Measurements from ENCODE around the gene CCDC85C. TPM values are rescaled to one million over a fixed set of nuclear protein-coding genes. Genes with fewer than 3 reads are reported as not detected.

The CCDC85C gene
- total RNA-seq, 1 donor from 2014 or later = 1.9 TPM

DNA sequence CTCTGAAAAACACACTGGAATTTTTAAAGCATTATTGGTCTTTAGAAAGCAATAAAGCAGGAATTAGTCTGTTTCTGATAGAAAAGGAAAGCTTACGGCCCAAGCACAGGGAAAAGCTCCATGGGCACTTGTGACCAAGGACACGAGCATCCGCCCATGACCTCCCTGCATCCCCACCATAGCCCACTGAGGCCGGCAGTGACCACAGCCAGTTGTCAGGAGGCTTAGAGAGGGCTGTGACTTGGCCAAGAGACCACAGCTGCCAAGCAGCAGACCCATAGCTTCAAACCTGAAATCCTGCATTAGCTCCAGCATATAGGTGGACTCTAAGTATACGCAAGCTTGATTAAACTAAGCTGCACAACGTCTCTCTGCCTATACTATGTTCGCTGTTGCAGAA is 132.3 kb downstream of the CCDC85C start:
- ChIA-PET CTCF (no interaction called here), POLR2A (interaction anchor here (0.6 to 1.0 kb wide), 2 partner anchors 9 to 802 kb away, joined by 3 to 5 read pairs; partner anchors contain the start of genes CCNK and SETD3)
- no peaks in the 10 kb centered on the region for H3K9me3 Mint-ChIP-seq
- no peaks in the 10 kb centered on the region for H3K27me3 Mint-ChIP-seq
- peaks cover 4% of the 10 kb centered on the region for H3K4me1 Mint-ChIP-seq
- ATAC-seq (ENCODE audit: low read depth) (no peak), DNase-seq (no peak)
- H3K4me3 Mint-ChIP-seq = no peak overlapping the region
- intact Hi-C loops (cut with micrococcal nuclease) = no loop called here
- no peaks in the 10 kb centered on the region for H3K36me3 Mint-ChIP-seq (ENCODE audit: low read depth)
- no peak for TF ChIP-seq CTCF (IDR thresholded peaks at IDR 0.05)
- H3K27ac Mint-ChIP-seq = no peak overlapping the region

DNA sequence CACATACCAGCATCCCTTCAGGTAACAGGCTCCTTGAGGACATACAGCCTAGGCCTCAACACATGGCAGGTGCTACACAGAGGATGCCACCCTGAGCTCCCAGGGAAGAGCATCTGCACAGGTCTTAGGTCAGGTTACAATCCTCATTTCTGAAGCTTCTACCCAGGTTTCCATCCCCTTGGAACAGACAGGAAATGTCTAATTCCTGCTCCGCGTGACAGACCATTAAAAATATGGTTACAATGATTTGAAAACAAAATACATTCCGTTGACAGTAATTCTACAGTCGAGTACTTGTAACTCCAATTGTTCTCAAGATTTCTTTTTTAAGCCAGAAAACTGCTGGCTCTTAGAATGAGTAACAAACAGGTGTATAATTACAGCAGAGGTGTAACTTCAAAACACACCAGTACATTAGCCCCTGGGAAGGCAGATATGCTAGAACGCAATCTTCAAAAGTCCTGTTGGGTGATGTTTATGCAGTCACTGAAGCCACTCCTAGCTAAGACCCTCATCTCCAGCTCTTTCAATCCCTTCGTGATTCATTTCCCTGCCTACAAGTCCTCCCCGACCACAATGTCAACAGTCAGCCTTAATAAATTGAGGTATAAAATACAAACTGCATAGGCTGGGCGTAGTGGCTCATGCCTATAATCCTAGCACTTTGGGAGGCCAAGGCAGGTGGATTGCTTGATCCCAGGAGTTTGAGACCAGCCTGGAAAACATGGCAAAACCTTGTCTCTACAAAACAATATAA is 135.0 kb downstream of the CCDC85C start:
- Mint-ChIP-seq H3K9me3 (no peaks in the 10 kb centered on the region), H3K4me1 (peaks cover 4% of the 10 kb centered on the region), H3K36me3 (ENCODE audit: low read depth) (peaks cover 16% of the 10 kb centered on the region), H3K4me3 (no peak overlapping the region), H3K27me3 (no peaks in the 10 kb centered on the region), H3K27ac (no peak overlapping the region)
- intact Hi-C loops (cut with micrococcal nuclease) = no loop called here
- DNase-seq = no peak
- ATAC-seq (ENCODE audit: low read depth) = no peak
- CTCF ChIA-PET = no interaction called here
- POLR2A ChIA-PET = no interaction called here
- no peak for TF ChIP-seq CTCF (IDR thresholded peaks at IDR 0.05)

GRCh38 chr14:99468081-99468480 is 135.9 kb downstream of the CCDC85C start:
- no peaks in the 10 kb centered on the region for H3K27me3 Mint-ChIP-seq
- ATAC-seq (ENCODE audit: low read depth) = no peak
- peaks cover 25% of the 10 kb centered on the region for H3K36me3 Mint-ChIP-seq (ENCODE audit: low read depth)
- H3K4me3 Mint-ChIP-seq = no peak overlapping the region
- H3K27ac Mint-ChIP-seq = no peak overlapping the region
- peaks cover 4% of the 10 kb centered on the region for H3K4me1 Mint-ChIP-seq
- no peak for DNase-seq
- H3K9me3 Mint-ChIP-seq = no peaks in the 10 kb centered on the region
- intact Hi-C loops (cut with micrococcal nuclease) = no loop called here
- no peak for TF ChIP-seq CTCF (IDR thresholded peaks at IDR 0.05)
- ChIA-PET CTCF (no interaction called here), POLR2A (no interaction called here)

GRCh38 chr14:99467336-99468078 is 136.5 kb downstream of the CCDC85C start:
- Mint-ChIP-seq H3K9me3 (no peaks in the 10 kb centered on the region), H3K27ac (no peak overlapping the region), H3K27me3 (no peaks in the 10 kb centered on the region), H3K4me1 (peaks cover 5% of the 10 kb centered on the region), H3K36me3 (ENCODE audit: low read depth) (peaks cover 26% of the 10 kb centered on the region), H3K4me3 (no peak overlapping the region)
- intact Hi-C loops (cut with micrococcal nuclease) = no loop called here
- no peak for TF ChIP-seq CTCF (IDR thresholded peaks at IDR 0.05)
- DNase-seq (no peak), ATAC-seq (ENCODE audit: low read depth) (no peak)
- POLR2A ChIA-PET = no interaction called here
- CTCF ChIA-PET = no interaction called here

GRCh38 chr14:99466758-99467157 is 137.2 kb downstream of the CCDC85C start:
- DNase-seq = no peak
- H3K36me3 Mint-ChIP-seq (ENCODE audit: low read depth) = peaks cover 34% of the 10 kb centered on the region

More at GRCh38 chr14:99466758-99467157, 137.2 kb downstream of the CCDC85C start:
- ATAC-seq (ENCODE audit: low read depth) = no peak
- Mint-ChIP-seq H3K27me3 (no peaks in the 10 kb centered on the region), H3K4me1 (peaks cover 10% of the 10 kb centered on the region), H3K27ac (no peak overlapping the region), H3K4me3 (no peak overlapping the region), H3K9me3 (no peaks in the 10 kb centered on the region)
- ChIA-PET CTCF (no interaction called here), POLR2A (no interaction called here)
- intact Hi-C loops (cut with micrococcal nuclease) = no loop called here
- TF ChIP-seq CTCF (IDR thresholded peaks at IDR 0.05) = no peak

Data from activated B cell treated with CpG ODN at 0.5 μM for 24 hours (primary cell).